HG03060 (cell line): ENCODE measurements around the gene SPAG16.

Experiments used
- ATAC-seq: cut with Tn5 transposase; IDR thresholded peaks from one replicate; pipeline ENCODE4 v1.9.1; 2021; ENCODE audit warnings: low read depth, moderate number of reproducible peaks; ENCODE audit not compliant: unreplicated experiment

The SPAG16 gene

GRCh38 chr2:214127170-214127569, 842.9 kb downstream of the SPAG16 start:
- ATAC-seq: no peak

- no peak for ATAC-seq
Measured at GRCh38 chr2:214127571-214127970, 843.3 kb downstream of the SPAG16 start.

GRCh38 chr2:214128040-214128439, 843.8 kb downstream of the SPAG16 start:
- ATAC-seq: no peak

- ATAC-seq: no peak
Measured at GRCh38 chr2:214130114-214130513, 845.9 kb downstream of the SPAG16 start.

GRCh38 chr2:214135966-214136365, 851.7 kb downstream of the SPAG16 start:
- no peak for ATAC-seq

GRCh38 chr2:214138779-214139178, 854.5 kb downstream of the SPAG16 start:
- ATAC-seq: no peak

- no peak for ATAC-seq
Measured at GRCh38 chr2:214139630-214140284, 855.5 kb downstream of the SPAG16 start.

- ATAC-seq: no peak
Measured at GRCh38 chr2:214156971-214157370, 872.7 kb downstream of the SPAG16 start.

- no peak for ATAC-seq
Measured at GRCh38 chr2:214158851-214159250, 874.6 kb downstream of the SPAG16 start.

- ATAC-seq: no peak
Measured at GRCh38 chr2:214169281-214169680, 885.0 kb downstream of the SPAG16 start.

- ATAC-seq: no peak
Measured at GRCh38 chr2:214169736-214170135, 885.5 kb downstream of the SPAG16 start.

GRCh38 chr2:214174563-214174962, 890.3 kb downstream of the SPAG16 start:
- ATAC-seq: no peak

GRCh38 chr2:214180071-214180470, 895.8 kb downstream of the SPAG16 start:
- ATAC-seq: no peak

- ATAC-seq: no peak
Measured at GRCh38 chr2:214180686-214181085, 896.4 kb downstream of the SPAG16 start.

GRCh38 chr2:214184461-214184860, 900.2 kb downstream of the SPAG16 start:
- ATAC-seq: no peak

GRCh38 chr2:214185546-214185945, 901.3 kb downstream of the SPAG16 start:
- ATAC-seq: no peak

- ATAC-seq: no peak
Measured at GRCh38 chr2:214192711-214193110, 908.4 kb downstream of the SPAG16 start.

GRCh38 chr2:214193943-214194342, 909.7 kb downstream of the SPAG16 start:
- no peak for ATAC-seq

- no peak for ATAC-seq
Measured at GRCh38 chr2:214196260-214196659, 912.0 kb downstream of the SPAG16 start.

GRCh38 chr2:214201892-214202291, 917.6 kb downstream of the SPAG16 start:
- no peak for ATAC-seq

GRCh38 chr2:214203214-214203613, 919.0 kb downstream of the SPAG16 start:
- ATAC-seq: no peak

- ATAC-seq: no peak
Measured at GRCh38 chr2:214203744-214204289, 919.6 kb downstream of the SPAG16 start.

- no peak for ATAC-seq
Measured at GRCh38 chr2:214215107-214215506, 930.8 kb downstream of the SPAG16 start.
